OCI-LY1 (cell line): Measurements from ENCODE around the gene RNF167.

ENCODE experiments used
- EZH2 ChIP-seq: fragments of 200-600 bp; sonication (generic), shearing (Covaris generic); IDR thresholded peaks from 2 replicates; pipeline ENCODE4 v1.8.0; 2017; ENCODE audit warnings: borderline replicate concordance, mixed run types, mild to moderate bottlenecking, antibody characterized with exemption, low read length, moderate library complexity, mixed read lengths
- TF ChIP-seq, protein P1 (sequence below): fragments of 200-600 bp; sonication (generic), shearing (Covaris generic); IDR thresholded peaks from 2 replicates; pipeline ENCODE4 v1.5.1; 2017; ENCODE audit warnings: mild to moderate bottlenecking, antibody characterized with exemption, low read length, moderate library complexity, mixed read lengths

DNA sequence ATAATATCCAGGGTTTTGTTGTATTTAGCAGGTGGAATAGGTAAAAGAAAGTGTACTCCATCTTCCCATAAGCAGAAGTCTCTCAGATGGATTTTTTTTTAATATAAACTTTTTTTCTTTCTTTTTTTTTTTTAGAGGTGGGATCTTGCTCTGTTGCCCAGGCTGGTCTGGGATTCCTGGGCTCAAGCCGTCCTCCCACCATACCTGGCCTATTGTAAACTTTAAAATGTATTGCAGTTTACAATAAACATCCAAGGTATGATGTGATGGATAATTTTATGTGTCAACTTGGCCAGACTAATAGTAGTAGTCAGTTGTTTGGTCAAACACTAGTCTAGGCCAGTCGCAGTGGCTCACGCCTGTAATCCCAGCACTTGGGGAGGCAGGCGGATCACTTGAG, 18.7 kb upstream of the RNF167 start:
- no peak for TF ChIP-seq EZH2
- TF ChIP-seq, protein P1, sequence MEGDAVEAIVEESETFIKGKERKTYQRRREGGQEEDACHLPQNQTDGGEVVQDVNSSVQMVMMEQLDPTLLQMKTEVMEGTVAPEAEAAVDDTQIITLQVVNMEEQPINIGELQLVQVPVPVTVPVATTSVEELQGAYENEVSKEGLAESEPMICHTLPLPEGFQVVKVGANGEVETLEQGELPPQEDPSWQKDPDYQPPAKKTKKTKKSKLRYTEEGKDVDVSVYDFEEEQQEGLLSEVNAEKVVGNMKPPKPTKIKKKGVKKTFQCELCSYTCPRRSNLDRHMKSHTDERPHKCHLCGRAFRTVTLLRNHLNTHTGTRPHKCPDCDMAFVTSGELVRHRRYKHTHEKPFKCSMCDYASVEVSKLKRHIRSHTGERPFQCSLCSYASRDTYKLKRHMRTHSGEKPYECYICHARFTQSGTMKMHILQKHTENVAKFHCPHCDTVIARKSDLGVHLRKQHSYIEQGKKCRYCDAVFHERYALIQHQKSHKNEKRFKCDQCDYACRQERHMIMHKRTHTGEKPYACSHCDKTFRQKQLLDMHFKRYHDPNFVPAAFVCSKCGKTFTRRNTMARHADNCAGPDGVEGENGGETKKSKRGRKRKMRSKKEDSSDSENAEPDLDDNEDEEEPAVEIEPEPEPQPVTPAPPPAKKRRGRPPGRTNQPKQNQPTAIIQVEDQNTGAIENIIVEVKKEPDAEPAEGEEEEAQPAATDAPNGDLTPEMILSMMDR, result no peak
